HL-60 (cell line): Measurements from ENCODE around the gene DLG1.

Experiments used
- DNase-seq, 2 experiments: peaks; one replicate each; pipeline ENCODE4 v3.0.0-alpha.2; 2010 to 2020; ENCODE audit warnings: low read depth in 1 of 2, low spot score in 1 of 2
- H3K27ac ChIP-seq: fragments of 250-450 bp; sonication (Bioruptor Pico); replicated peaks from 2 replicates; pipeline ENCODE4 v1.5.1; 2020; ENCODE audit warnings: mild to moderate bottlenecking, moderate library complexity
- H3K27me3 ChIP-seq: fragments of 250-450 bp; sonication (Bioruptor Pico); 2 replicates; pipeline ENCODE4 v1.5.1; 2021; ENCODE audit warnings: mild to moderate bottlenecking, moderate library complexity; ENCODE audit not compliant: insufficient read depth, poor library complexity, severe bottlenecking
- H3K4me3 ChIP-seq: replicated peaks from 2 replicates; pipeline ENCODE4 v1.5.1; 2011; ENCODE audit warnings: mild to moderate bottlenecking, control low read depth, low read length; ENCODE audit not compliant: insufficient read depth
- CTCF ChIP-seq: IDR thresholded peaks from one replicate; pipeline ENCODE4 v1.5.1; 2011; ENCODE audit warnings: low read length, control low read depth, inconsistent platforms; ENCODE audit not compliant: insufficient read depth
- GABPA ChIP-seq: IDR thresholded peaks from 2 replicates; pipeline ENCODE4 v1.6.1; 2012; ENCODE audit warnings: low read depth
- POLR2AphosphoS5 ChIP-seq: IDR thresholded peaks from 2 replicates; pipeline ENCODE4 v1.6.1; 2012; ENCODE audit warnings: low read depth
- REST ChIP-seq: IDR thresholded peaks from 2 replicates; pipeline ENCODE4 v1.6.1; 2012; ENCODE audit warnings: low read depth; ENCODE audit not compliant: insufficient replicate concordance
- SPI1 ChIP-seq: IDR thresholded peaks from 2 replicates; pipeline ENCODE4 v1.6.1; 2012; ENCODE audit warnings: low read depth, mild to moderate bottlenecking, borderline replicate concordance

Gene DLG1

GRCh38 chr3:197337214-197337613, 38.8 kb upstream of the DLG1 start:
- DNase-seq: no peak
- TF ChIP-seq GABPA: no peak
- TF ChIP-seq CTCF: no peak
- no peak for TF ChIP-seq REST
- TF ChIP-seq POLR2AphosphoS5: no peak
- TF ChIP-seq SPI1: no peak

GRCh38 chr3:197336348-197336747, 37.9 kb upstream of the DLG1 start:
- TF ChIP-seq CTCF: no peak
- TF ChIP-seq REST: no peak
- no peak for TF ChIP-seq POLR2AphosphoS5
- no peak for TF ChIP-seq SPI1
- no peak for TF ChIP-seq GABPA
- Histone ChIP-seq H3K27ac (no peak overlapping the region), H3K4me3 (no peak overlapping the region), H3K27me3 (no peaks in the 10 kb centered on the region)
- no peak for DNase-seq

More at GRCh38 chr3:197337214-197337613, 38.8 kb upstream of the DLG1 start:
- H3K27me3 ChIP-seq: no peaks in the 10 kb centered on the region
- no peak overlapping the region for H3K27ac ChIP-seq
- no peak overlapping the region for H3K4me3 ChIP-seq

GRCh38 chr3:197335428-197336132, 37.2 kb upstream of the DLG1 start:
- DNase-seq: no peak
- Histone ChIP-seq H3K4me3 (no peak overlapping the region), H3K27ac (no peak overlapping the region), H3K27me3 (no peaks in the 10 kb centered on the region)
- TF ChIP-seq SPI1 (no peak), REST (no peak), POLR2AphosphoS5 (no peak), CTCF (no peak), GABPA (no peak)
